Umbilical cord (tissue), 2 donors: ENCODE results near the gene SUSD4. TPM values are rescaled to one million over a fixed set of nuclear protein-coding genes. Genes with fewer than 3 reads are reported as not detected.

ENCODE experiments used
- DNase-seq: peaks from one replicate; pipeline ENCODE4 v3.0.0-alpha.2; 2015; ENCODE audit warnings: low spot score
- total RNA-seq: library from RNA; depleted of rRNA; stranded (reverse); fragments of >200 nt; gene quantifications from one replicate; pipeline ENCODE4 v1.2.3, GENCODE V29; 2014; ENCODE audit warnings: low replicate concordance; ENCODE audit not compliant: insufficient read depth

Gene SUSD4
- total RNA-seq, 1 donor from 2014 or later = 0.24 TPM

DNA sequence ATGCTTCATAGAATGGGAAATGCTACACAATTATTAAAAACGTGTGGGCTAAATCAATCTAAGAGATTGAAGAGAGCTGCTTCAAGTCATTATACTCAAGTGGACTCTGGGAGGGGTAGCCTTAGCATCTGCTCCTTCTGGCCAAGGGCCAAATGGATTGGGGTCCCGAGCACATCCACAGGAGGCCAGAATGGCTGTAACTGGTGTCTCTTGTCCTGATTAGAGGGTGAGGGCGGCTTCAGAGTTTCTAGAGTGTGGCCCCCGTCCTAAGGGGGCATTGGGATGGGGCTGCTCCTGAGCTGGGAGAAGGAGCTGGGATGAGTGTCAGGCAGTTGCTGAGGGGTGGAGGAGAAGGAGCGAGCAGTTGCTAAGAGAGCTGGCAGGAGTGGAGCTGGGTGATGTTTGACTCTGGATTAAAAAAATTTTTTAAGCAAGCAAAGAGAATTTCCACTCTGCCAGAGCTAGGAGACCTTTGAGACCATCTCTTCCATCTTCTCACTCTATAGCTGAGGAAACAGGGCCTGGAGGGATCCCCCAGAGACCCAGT, 149.6 kb downstream of the SUSD4 start:
- no peak for DNase-seq

DNA sequence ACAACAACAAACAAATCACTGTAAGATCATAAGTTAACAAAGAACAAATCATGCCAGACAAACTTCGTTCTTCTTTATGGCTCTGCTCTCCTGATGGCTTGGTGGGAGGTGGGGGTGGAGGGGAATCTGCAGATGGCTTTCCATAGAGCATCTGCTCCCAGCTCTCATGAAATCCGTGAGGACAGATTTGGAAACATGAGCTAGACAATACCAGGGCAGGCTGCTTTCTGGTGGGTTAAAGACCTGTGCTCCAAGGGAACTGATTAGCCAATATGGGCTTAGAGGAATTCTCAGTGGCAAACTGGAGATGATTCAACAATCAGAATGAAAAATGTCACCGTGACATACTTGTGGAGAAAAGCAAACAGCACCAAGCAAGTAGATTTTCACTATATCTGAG, 151.5 kb downstream of the SUSD4 start:
- DNase-seq = no peak

DNA sequence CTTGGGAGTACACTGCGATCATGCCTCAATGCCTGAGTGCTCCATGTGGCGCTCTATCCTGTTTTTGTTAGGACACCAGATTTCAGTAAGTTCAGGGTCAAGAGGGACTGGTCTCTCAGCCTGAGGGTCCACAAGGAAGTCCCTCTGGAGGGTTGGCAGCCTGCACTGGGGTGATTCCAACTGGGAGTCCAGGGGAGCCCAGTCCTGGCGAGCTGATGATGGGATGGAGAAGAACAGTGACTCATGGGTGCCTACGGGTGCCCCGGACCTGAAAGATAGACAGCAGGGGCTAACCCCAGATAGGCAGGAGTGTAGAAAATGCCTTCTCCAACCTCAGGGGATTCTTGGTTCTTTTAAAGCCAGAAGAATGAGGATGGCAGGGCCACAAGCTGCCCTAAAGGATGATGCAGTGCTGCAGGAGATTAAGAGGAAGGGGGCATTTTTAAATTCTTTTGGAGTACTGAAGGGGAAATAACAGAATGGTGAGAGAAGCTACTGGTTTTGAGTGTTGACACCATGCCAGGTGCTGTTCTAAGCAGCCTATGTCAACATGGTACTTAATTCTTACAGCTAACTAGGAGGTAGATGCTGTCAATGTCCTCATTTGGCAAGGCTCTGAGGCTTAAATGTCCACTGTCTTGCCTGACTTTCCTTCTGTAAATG, 152.5 kb downstream of the SUSD4 start:
- no peak for DNase-seq

DNA sequence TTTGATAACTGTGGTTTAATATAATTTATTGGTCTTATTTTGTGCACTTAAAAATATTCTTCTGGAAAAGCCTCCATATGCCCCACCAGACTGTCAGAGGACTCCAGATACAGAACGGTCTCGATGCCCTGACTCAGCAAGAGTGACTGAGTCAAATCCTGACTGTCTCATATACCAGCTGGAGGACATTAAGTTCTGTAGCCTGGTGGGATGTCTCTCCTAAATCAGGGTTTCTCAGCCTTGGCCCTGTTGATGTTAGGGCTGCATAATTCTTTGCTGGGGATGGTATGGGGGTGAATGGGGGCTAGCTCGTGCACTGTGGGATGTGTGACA, 153.2 kb downstream of the SUSD4 start:
- peak; percentile 11 for DNase-seq

DNA sequence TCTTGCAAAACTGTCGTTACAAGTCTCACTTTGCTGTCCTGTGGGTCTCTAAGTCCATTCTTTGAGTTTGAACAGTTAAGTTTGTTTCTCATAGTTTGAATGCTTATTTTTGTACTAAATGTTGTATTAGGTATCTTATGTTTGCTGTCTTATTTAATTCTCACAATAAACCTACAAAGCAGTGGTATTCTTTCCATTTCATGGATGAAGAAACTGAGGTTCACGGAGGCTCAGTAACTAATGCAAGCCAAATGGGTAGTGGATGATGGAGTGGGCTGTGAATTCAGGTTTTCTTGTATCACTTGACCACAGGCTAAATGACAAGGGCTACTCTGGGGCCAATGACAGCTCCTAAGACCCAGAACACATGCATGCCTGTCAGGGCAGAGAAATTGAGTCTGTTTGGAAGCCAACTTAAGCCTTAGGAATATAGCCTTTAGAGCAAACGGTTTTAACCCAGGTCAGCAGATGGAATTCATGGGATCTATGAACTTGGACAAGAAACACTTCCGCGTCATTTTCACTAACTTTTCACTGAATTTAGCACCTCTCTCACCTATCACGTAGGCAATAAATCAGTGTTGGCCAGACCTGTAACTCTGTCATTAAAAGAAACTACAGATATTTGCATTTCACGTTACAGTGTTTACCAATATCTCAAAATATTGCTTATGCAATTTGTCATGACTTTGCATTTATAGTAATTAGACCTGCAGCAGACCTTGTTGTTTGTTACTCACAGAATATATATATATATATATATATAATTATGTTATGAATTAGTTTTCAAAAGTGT, 153.8 kb downstream of the SUSD4 start:
- DNase-seq = no peak

DNA sequence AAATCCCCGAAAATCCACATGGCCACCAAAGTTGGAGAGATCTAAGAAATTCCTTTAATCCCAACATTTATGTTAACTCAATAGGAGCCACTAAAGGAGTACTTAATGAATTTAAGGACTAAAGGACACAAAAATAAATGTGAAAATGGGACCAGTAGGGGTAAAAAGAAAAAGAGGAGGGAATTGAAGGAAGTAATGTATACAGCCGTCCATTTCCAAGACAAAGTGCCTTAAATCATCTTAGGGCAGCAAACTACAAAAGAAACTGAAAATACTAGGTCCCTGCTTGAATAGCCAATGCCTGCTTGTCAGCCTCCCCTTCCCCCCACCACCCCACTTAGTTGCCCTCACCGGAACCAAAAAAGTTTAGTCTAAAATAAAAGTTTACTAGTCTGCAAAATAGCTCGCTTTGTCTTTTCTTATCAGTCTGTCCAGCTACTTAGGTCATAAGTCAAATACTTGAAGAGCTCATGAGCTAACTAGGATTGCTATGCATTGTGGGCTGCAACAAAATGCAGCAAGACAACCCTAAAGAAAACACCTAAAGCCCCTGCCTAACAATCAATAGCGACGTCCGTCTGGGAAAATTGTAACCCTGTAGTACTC, 154.6 kb downstream of the SUSD4 start:
- no peak for DNase-seq

DNA sequence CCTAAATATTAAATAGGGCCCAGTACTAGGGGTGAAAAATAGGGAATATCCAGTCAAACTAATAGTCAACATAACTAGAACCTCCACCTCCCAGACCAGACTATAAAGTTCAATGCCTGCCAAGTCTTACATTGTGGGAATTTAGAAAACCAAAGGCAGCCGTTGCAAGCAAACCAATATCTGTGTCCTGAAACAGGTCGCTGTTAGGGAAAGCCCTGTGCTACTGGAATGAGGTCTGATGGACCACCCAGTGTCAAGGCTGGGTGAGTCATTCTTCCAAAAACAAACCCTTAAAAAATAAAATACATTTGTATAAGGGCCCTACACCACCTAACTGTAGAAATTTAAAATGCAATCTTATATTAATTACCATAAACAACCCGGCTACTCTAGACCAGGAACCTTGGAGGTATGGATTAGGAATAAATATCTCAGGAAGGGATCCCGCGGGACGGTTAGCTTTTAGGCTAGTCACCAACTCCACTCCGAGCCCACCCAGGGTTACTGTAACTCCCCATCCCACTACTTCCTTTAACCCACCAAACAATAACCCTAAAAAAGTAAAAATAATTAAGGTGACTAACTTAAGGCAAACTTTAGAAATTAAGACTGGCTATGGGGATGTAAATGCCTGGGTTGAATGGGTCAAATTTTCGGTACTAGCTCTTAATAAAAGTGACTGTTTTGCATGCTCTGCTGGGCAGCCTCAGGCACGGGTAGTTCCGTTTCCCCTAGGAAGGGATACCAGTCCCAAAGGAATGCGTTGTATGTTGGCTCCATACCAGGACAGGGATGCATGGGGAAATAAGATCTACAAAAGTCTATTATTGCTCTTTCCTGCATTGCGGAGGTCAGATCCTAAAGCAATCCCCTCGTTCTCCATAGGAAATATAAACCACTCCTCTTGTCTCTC, 155.6 kb downstream of the SUSD4 start:
- no peak for DNase-seq

DNA sequence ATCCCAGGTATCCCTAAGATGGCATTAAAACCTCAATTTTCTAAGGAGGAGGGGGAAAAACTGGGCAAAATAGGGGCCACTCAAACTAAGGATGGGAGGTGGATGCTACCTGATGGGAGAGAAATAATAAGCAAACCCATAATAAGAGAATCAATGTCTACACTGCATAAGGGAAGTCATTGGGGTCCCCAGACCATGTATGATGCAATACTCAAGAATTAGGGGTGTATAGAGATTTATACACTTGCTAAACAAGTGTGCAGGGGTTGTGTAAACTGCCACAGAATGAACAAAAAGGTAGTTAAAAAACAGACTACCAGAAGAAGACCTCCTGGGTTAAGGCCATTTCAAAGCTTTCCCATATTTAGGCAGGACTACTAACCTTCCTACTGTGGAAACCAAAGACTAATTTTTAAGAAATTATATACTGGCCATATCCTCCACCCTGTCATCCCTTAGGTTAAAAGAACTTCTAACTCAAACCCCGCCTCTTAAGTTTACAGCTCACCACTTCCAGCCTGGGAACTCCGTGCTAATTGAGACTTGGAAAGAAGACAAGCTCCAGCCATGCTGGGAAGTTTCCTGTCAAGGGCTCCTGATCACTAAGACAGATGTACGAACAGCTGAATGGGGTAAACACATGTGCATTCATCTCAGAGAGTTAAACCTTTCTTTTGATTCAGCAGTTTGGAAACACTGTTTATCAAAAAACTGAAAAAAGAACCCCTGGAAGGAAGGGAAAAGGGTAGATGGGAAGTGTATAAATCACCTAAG, 156.5 kb downstream of the SUSD4 start:
- no peak for DNase-seq

DNA sequence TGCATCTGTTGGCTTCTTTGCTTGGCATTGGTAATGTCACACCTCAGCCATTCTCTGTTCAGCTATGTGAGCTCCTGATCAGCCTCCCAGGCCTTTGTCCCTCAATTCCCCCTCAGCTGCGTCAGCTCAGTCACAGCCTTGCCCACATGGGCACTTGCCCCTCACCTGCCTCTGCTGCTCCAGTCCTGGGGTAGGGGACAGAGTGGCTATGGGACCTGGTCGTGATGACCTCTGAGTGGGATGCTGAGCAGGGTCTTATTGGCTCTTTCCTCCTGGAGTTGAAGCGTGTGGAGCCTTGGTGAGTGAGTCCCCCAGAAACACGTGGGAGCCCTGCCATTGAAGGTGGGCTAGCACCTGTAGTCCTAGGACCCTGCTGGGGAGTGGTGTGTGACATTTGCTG, 159.6 kb downstream of the SUSD4 start:
- DNase-seq = no peak

DNA sequence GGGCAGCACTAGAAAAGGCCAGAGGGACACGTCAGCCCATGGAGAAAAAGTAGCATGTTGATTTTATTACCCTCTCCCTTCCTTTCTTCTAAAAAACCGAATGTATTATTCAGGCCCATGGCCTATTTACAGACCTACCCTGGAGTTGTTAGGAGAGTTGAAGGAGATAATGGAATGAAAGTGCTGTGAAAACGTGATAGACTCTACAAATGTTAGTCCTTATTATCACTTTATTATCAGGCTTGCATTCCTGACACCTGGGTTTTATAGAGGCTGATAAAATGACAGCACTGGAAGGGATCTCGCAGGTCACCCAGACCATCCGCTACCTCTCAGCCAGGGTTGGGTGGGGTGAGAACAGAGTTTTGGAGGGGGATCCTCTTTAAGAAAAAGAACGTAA, 160.3 kb downstream of the SUSD4 start:
- no peak for DNase-seq

DNA sequence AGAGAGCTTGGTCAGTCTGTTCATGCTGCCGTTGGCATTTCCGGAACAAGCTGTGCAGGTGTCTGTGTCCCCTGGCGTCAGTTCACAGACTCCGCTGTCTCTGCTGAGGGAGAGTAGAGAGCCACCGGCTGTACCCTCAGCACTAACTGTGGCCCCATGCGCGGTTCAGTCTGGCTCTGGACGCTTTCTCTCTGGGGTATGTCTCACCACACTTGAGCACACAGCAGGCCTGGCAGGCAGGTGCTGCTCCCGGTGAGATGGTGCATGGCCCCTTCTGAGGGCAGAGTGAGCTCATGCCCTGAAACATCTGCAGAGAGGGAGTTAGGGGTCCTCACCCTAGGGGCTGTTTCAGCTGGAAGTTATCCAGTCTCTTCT, 161.0 kb downstream of the SUSD4 start:
- no peak for DNase-seq

DNA sequence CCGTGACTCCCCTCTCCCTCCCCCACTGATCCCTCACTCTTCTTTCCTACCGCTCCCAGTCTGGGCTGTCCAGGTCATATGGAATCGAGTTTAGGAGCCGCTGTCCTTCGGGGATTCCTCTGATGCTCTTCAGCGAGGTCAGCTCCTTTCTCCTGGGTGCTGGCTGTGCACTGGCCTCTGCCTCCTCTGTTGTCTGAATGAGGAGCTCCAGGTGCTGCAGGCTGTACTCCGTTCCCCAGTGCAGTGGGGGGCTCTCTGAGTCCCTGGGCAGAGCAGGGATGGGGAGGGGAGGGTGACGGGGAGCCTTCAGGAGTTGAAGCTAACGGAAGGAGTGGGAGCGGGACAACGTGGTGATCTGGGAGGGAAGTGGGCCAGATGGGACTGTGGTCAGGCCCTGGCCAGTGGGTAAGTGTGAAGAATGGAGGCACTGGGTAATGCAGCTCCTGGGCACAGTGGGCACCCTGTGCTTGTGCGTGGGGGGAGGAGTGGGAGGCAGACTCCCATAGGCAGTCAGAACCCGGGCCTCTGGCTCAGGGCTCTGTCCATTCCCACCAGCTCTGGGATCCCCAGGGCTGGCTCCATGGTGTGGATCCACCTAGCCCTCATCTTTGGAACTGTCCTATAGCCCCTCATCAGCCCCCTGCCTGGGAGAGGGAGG, 161.5 kb downstream of the SUSD4 start:
- no peak for DNase-seq

DNA sequence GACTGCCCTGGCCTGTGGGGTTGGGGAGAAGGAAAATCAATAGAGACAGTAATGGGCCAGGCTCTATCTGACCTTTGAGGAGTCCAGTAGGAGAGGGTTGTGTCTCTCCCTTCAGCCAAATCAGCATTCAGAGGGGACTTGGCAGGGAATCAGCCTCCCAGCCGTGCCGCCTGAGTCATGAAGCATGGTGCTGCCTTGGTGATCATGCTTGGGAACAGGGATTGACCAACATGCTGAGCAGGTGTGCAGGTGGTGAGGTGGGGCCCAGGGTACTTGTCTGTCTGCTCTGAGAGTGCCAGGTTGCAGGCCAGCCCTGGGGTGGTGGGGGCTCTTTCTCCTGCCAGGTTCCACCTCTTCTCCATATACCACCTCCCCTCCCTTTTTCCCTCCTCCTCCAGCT, 162.0 kb downstream of the SUSD4 start:
- no peak for DNase-seq

DNA sequence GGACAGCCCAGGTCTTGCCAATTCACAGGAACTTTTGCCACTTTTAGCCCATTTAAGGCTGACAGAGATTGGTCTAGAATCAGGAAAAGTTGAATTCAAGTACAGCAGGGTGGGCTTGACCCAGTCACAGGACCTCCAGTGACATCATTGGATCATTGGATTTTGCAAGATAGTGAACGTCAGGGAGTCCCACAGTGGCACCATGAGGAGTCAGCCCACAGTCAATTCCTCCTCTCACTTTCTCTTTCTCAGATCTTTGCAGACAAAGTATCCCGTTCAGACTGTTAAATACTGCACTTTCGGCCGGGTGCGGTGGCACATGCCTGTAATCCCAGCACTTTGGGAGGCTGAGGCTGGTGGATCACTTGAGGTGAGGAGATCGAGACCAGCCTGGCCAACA, 163.1 kb downstream of the SUSD4 start:
- no peak for DNase-seq

DNA sequence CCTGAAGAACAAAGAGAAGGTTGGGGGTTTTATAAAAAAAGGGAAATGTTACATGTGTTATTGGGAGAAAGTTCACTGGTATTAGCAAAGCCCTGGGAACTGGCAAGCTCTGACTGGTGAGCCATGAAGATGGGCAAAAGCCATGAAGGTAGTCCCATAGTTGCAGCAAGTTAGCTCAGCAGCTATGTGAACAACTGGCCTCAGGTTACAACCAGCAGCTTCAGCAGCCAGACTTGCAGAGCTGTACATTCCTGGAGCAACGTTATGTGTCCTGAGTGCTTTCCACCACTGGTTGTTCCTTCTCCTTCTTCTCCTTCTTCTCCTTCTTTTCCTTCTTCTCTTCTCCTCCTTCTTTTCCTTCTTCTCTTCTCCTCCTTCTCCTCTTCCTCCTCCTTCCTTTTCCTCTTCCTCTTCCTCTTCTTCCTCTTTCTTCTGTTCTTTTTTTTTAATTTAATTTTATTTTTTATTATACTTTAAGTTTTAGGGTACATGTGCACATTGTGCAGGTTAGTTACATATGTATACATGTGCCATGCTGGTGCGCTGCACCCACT, 164.8 kb downstream of the SUSD4 start:
- DNase-seq = no peak

DNA sequence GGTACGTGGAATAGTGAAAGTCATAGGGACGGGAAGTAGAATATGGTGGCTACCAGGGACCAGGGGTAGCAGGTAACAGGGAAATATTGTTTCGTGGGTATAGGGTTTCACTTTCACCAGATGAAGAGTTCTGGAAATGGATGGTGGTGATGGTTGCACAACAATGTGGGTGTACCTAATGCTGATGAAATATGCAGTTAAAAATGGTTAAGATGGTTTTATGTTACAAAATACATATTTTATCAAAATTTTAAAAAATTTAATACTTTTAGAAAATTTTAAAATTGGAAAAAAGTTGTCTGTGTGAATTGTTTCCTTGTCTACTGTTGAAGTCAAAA, 165.4 kb downstream of the SUSD4 start:
- no peak for DNase-seq

DNA sequence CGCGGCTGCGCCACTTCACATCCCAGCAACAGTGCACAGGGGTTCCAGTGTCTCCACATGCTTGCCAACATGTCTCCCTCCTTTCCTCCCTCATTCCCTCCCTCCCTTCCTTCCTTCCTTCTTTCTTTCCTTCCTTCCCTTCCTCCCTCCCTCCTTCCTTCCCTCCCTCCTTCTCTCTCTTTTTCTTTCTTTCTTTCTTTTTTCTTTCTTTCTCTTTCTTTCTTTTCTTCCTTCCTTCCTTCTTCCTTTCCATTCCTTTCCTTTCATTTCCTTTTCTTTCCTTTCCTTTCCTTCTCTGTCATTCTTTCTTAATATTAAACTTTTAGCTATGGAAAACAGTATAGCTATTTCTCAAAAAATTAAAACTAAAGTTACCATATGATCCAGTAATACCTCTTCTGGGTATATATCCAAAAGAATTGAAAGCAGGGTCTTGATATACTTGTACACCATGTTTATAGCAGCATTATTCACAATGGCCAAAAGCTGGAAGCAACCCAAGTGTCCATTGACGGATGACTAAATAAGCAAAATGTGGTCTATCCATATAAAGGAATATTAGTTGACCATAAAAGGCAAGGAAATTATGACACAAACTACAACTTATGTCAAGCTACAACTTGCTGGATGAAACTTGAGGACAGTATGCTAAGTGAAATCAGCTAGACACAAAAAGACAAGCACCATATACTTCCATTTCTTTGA, 165.9 kb downstream of the SUSD4 start:
- DNase-seq = no peak

DNA sequence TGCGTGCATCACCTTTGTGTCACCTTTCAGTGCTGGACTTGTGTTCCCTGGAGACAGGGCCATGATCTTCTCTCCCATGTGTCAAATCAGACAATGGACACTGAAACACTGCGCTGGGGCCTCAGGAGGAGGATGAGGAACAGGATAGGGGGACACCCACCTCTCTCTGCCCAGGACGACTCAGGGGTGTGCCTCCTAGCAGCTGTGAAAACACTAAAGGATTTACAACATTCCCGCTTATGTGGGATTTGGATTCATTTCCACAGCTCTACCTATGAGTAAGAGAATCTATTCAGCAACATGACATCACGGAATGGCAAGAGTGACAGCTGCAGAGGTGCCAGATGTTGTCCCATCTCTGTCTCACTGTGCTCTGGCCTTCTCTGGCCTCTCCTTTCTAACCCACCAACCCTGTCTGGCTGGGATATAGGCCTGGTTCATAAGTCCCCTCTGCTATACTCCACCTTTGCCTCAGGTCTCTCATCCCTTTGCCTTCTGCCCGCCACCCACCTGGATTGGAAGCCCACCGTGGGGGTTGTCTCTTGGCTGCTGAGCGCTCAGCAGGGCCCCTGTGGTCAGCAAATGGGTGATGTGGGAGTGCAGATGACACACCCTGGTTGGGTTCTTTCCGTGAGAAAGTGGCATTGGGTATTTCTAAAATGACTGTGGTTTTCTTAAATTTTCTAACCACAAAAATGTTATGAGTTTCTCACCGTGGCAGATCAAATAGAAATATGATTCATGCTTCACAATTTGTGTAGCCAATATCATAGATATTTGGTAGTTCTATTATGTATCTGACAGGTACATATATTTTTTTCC, 173.9 kb downstream of the SUSD4 start:
- DNase-seq = no peak

DNA sequence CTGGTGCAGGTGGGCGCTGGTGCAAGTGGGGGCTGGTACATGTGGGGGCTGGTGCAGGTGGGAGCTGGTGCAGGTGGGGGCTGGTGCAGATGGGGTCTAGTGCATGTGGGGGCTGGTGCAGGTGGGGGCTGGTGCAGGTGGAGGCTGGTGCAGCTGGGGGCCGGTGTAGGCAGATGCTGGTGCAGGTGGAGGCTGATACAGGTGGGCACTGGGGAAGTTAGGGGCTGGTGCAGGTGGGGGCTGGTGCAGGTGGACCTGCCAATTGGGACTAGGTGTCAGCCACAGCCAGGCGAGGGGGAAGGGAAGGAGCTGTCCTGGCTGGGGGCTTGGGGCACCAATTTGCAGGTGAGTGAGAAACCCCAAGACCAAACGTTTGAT, 174.5 kb downstream of the SUSD4 start:
- DNase-seq = no peak
